Epidermal melanocyte (primary cell): Measurements from ENCODE around the gene ALOXE3.
"Not testable (repeated sequence)": the region's sequence is repeated elsewhere in the genome, so short reads cannot be mapped to it uniquely, and the experiment has no call there.

Experiments
- DNase-seq: peaks from one replicate; pipeline ENCODE4 v3.0.0; 2011; ENCODE audit warnings: low spot score; ENCODE audit not compliant: insufficient read length

The ALOXE3 gene

GRCh38 chr17:8122422-8122923, 4.2 kb upstream of the ALOXE3 start:
- no peak for DNase-seq

- no peak for DNase-seq
These were observed 3.5 kb upstream of the ALOXE3 start for GRCh38 chr17:8121681-8122421.

- no peak for DNase-seq
These were observed 3.0 kb upstream of the ALOXE3 start for GRCh38 chr17:8121407-8121680.

GRCh38 chr17:8120520-8121406, 2.4 kb upstream of the ALOXE3 start:
- no peak for DNase-seq

- no peak for DNase-seq
These were observed 1.5 kb upstream of the ALOXE3 start for GRCh38 chr17:8119581-8120519.

- DNase-seq = peak; percentile 82
These were observed 661 bp upstream of the ALOXE3 start for GRCh38 chr17:8118769-8119580.

- no peak for DNase-seq
These were observed 841 bp downstream of the ALOXE3 start for GRCh38 chr17:8117367-8117979.

GRCh38 chr17:8116776-8117175, 1.5 kb downstream of the ALOXE3 start:
- DNase-seq = no peak

- DNase-seq = no peak
These were observed 7.4 kb downstream of the ALOXE3 start for GRCh38 chr17:8110907-8111306.

- DNase-seq = no peak
These were observed 7.9 kb downstream of the ALOXE3 start for GRCh38 chr17:8110456-8110804.

GRCh38 chr17:8109661-8110455, 8.5 kb downstream of the ALOXE3 start:
- DNase-seq = no peak

GRCh38 chr17:8108972-8109660, 9.2 kb downstream of the ALOXE3 start:
- DNase-seq = no peak

- DNase-seq = not testable (repeated sequence)
These were observed 11.3 kb downstream of the ALOXE3 start for GRCh38 chr17:8106980-8107379.

- no peak for DNase-seq
These were observed 12.3 kb downstream of the ALOXE3 start for GRCh38 chr17:8105957-8106398.

GRCh38 chr17:8104911-8105310, 13.4 kb downstream of the ALOXE3 start:
- no peak for DNase-seq

- no peak for DNase-seq
These were observed 14.8 kb downstream of the ALOXE3 start for GRCh38 chr17:8103549-8103948.

GRCh38 chr17:8101721-8102120, 16.6 kb downstream of the ALOXE3 start:
- DNase-seq = no peak

- DNase-seq = no peak
These were observed 17.6 kb downstream of the ALOXE3 start for GRCh38 chr17:8100763-8101162.

GRCh38 chr17:8100111-8100510, 18.2 kb downstream of the ALOXE3 start:
- DNase-seq = no peak
